Measurements from ENCODE around the gene SULT2B1. TPM values are rescaled to one million over a fixed set of nuclear protein-coding genes. Genes with fewer than 3 reads are reported as not detected.

Gene SULT2B1
- total and polyA plus RNA-seq, 2 of the 4 experiments (the other 2 are of a cell fraction) = 0.09 TPM; not detected in 1

- dilution Hi-C loops (cut with HindIII; ENCODE audit: low sequenced_read_pairs, unreplicated experiment) (no loop called here), in situ Hi-C loops (cut with MboI; ENCODE audit: low sequenced_read_pairs) (no loop called here), intact Hi-C loops (cut with micrococcal nuclease) (no loop called here)
- H4K20me1 ChIP-seq (ENCODE audit: insufficient read depth, low read length) = no peaks in the 10 kb centered on the region
- no peak overlapping the region for H4K8ac ChIP-seq (ENCODE audit: low read depth in 2 of 2, low read length in 2 of 2)
- H2BK15ac ChIP-seq (ENCODE audit: low read depth, low read length) = no peak overlapping the region
- no peak overlapping the region for H3K4me2 ChIP-seq (ENCODE audit: low read depth, low read length)
- no peak overlapping the region for H3K4ac ChIP-seq (ENCODE audit: low read depth, low read length)
- no peak overlapping the region for H2BK5ac ChIP-seq (ENCODE audit: low read depth, low read length, poor library complexity, severe bottlenecking)
- peaks cover 7% of the 10 kb centered on the region for H3K4me1 ChIP-seq (ENCODE audit: control insufficient read depth, insufficient read depth, low read length)
- H3K23ac ChIP-seq (ENCODE audit: low read depth, low read length) = no peak overlapping the region
- no peak overlapping the region for H4K5ac ChIP-seq (ENCODE audit: low read depth, low read length)
- 55% methylated on average over 4 of the region's 5 CpGs; no CpG with 5 or more reads in 1 of the 2 experiments for WGBS, 2 experiments (ENCODE audit: extremely low coverage in 2 of 2, insufficient read length in 1 of 2)
- H3K9me1 ChIP-seq (ENCODE audit: insufficient read depth, low read length) = no peaks in the 10 kb centered on the region
- H3K9ac ChIP-seq (ENCODE audit: low read depth, low read length) = no peak overlapping the region
- no peak overlapping the region for H3K14ac ChIP-seq (replicated peaks; ENCODE audit: low read depth, low read length)
- TF ChIP-seq RAD21 (IDR thresholded peaks at IDR 0.05; ENCODE audit: low read length) = no peak
- TF ChIP-seq BHLHE40 (IDR thresholded peaks at IDR 0.05; ENCODE audit: low read depth, low read length) = no peak
- TF ChIP-seq USF2 (IDR thresholded peaks at IDR 0.05; ENCODE audit: low read depth, low read length) = no peak
- TF ChIP-seq POLR2A (IDR thresholded peaks at IDR 0.05; ENCODE audit: low read depth, low read length) = no peak
- no peak for TF ChIP-seq NFE2L2 (IDR thresholded peaks at IDR 0.05; ENCODE audit: low read depth, low read length)
- no peak for TF ChIP-seq CEBPB (IDR thresholded peaks at IDR 0.05; ENCODE audit: low read depth, low read length)
- TF ChIP-seq CTCF (conservative IDR thresholded peaks at IDR 0.05; ENCODE audit: low read depth, low read length) = no peak
- no peak for TF ChIP-seq MXI1 (IDR thresholded peaks at IDR 0.05; ENCODE audit: borderline replicate concordance, low read depth, low read length)
- no peak for TF ChIP-seq FOS (IDR thresholded peaks at IDR 0.05; ENCODE audit: low read depth, low read length)
- TF ChIP-seq SMC3 (IDR thresholded peaks at IDR 0.05; ENCODE audit: low read depth, low read length) = no peak
- no peak for TF ChIP-seq MAZ (IDR thresholded peaks at IDR 0.05; ENCODE audit: borderline replicate concordance, low read depth, low read length)
- no peak overlapping the region for H2AK9ac ChIP-seq (replicated peaks; ENCODE audit: low read depth, low read length, poor library complexity)
- no peak overlapping the region for H3K18ac ChIP-seq (ENCODE audit: low read depth, low read length)
- DNase-seq (no peak), ATAC-seq (ENCODE audit: low read depth) (no peak)
- H4K91ac ChIP-seq (ENCODE audit: insufficient read depth, low read depth, low read length) = no peak overlapping the region
- no TSS peak for BruUV-seq (replicated peaks)
- no peak overlapping the region for H3K27ac ChIP-seq (ENCODE audit: insufficient read depth, low read length)
- H2AK5ac ChIP-seq (ENCODE audit: low read depth, low read length) = no peak overlapping the region
- CTCF ChIA-PET = no interaction called here
- no peak overlapping the region for H2BK120ac ChIP-seq (ENCODE audit: low read depth, low read length)
- POLR2A ChIA-PET (ENCODE audit: unreplicated experiment) = no interaction called here
- H3K79me1 ChIP-seq (ENCODE audit: low read depth in 1 of 2, low read length in 2 of 2) = no peaks in the 10 kb centered on the region
- H2AFZ ChIP-seq (replicated peaks; ENCODE audit: low read length, poor library complexity) = no peak overlapping the region
- no peak overlapping the region for H3K56ac ChIP-seq (ENCODE audit: extremely low read depth, insufficient read depth, low read length)
- H3K9me3 ChIP-seq (ENCODE audit: control insufficient read depth, insufficient read depth, low read length) = no peaks in the 10 kb centered on the region
- H3K36me3 ChIP-seq (ENCODE audit: control insufficient read depth, insufficient read depth, low read length) = no peaks in the 10 kb centered on the region
- no peak overlapping the region for H2BK20ac ChIP-seq (ENCODE audit: low read depth, low read length)
- no peak overlapping the region for H3K4me3 ChIP-seq (ENCODE audit: insufficient read depth, low read depth, low read length)
- H3K27me3 ChIP-seq (ENCODE audit: control insufficient read depth, insufficient read depth, low read length) = peaks cover 9% of the 10 kb centered on the region
Measured at GRCh38 chr19:48549380-48549779, 2.6 kb upstream of the SULT2B1 start.
